Subcutaneous abdominal adipose tissue (tissue), 5 donors: ENCODE data around the gene VKORC1.

Experiments
- H3K27ac ChIP-seq: one replicate; pipeline ENCODE4 v1.7.0; 2013; ENCODE audit warnings: low read depth, mild to moderate bottlenecking, inconsistent platforms, low read length, moderate library complexity
- H3K27me3 ChIP-seq, 5 donors: one replicate each; pipeline ENCODE4 v1.7.0; 2013; ENCODE audit warnings: low read length in 5 of 5, inconsistent platforms in 1 of 5; ENCODE audit not compliant: control insufficient read depth in 5 of 5, insufficient read depth in 4 of 5
- H3K36me3 ChIP-seq, 5 donors: one replicate each; pipeline ENCODE4 v1.7.0; 2013; ENCODE audit warnings: low read length in 5 of 5; ENCODE audit not compliant: control insufficient read depth in 5 of 5, insufficient read depth in 5 of 5
- H3K4me1 ChIP-seq, 5 donors: one replicate each; pipeline ENCODE4 v1.7.0; 2013; ENCODE audit warnings: low read length in 5 of 5, mild to moderate bottlenecking in 3 of 5, moderate library complexity in 1 of 5; ENCODE audit not compliant: control insufficient read depth in 5 of 5, insufficient read depth in 5 of 5
- H3K4me3 ChIP-seq, 5 donors: one replicate each; pipeline ENCODE4 v1.7.0; 2013; ENCODE audit warnings: low read length in 5 of 5, low read depth in 1 of 5
- H3K9ac ChIP-seq, 5 donors: one replicate each; pipeline ENCODE4 v1.7.0; 2013; ENCODE audit warnings: low read length in 5 of 5, mild to moderate bottlenecking in 4 of 5, moderate library complexity in 3 of 5
- H3K9me3 ChIP-seq, 5 donors: one replicate each; pipeline ENCODE4 v1.7.0; 2013; ENCODE audit warnings: low read length in 5 of 5; ENCODE audit not compliant: control insufficient read depth in 5 of 5
- donor health status: healthy.
- donor health status: healthy.
- donor health status: healthy.
- donor health status: healthy.
- donor health status: healthy.

VKORC1 gene

DNA sequence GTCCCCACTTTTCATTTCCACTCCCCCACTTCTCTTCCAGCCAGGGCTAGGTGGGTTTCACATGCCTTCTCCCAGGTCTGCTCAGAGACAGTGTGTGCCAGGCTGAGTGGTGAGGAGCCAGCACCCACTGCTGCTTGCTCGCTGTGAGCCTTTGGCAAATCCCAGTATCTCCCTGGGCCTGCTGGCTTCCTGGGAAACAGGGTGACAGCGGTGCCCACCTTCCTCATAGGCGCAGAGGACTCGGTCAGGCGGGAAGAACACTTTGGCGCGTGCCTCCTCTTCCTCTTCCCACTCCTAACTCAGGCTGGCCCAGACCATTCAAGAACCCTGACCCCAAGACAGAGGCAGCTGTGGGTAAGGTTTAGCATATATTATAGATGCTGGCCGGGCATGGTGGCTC, 5.4 kb downstream of the VKORC1 start:
- Histone ChIP-seq H3K27me3 (no peaks in the 10 kb centered on the region), H3K9me3 (no peaks in the 10 kb centered on the region), H3K4me1 (peaks cover 0 to 11% (median 11%) of the 10 kb centered on the region in 5 donors), H3K27ac (no peak overlapping the region), H3K36me3 (peaks cover 0 to 61% (median 43%) of the 10 kb centered on the region in 5 donors), H3K9ac (no peak overlapping the region), H3K4me3 (no peak overlapping the region)

DNA sequence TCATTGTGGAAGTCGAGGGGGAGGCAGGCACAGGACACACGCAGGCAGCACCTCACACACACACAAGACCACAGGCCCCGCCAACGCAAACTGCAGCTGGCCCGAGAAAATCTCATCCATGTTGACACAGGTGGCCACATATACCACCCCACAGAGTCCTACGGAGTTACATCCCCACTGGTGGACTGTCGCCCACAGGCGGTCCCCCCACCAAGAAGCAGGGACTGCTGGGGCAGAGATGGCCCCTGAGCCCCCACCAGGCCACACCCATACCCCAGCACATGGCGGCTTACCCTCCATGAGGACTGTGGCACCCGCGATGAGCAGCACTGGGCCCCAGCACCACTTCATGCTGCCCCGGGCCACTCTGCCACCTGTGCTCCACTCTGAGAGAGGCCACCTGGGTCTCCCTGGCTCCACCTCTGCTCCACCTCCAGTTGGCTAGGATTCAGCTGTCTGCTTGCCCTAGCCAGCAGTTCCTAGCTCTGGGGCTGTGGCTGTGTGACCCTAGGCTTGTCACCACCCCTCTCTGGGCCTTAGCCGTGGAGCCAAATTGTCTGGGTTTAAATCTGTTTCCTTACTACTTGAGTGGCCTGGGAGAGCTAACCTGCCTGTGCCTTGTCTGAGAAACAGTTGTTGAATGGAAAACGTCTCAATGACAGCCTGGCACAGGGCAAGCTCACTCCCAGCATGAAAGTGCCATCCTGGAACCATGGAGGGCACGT, 6.0 kb downstream of the VKORC1 start, which contains the start of gene PRSS53:
Gene PRSS53, minus strand, starts transcription at position 485 of the 725 bp plus-strand sequence. Its CDS starts 134 bp downstream, at position 351.
- H3K27ac ChIP-seq = no peak within 1 kb of the TSS
- no peaks in the 10 kb centered on the region for H3K27me3 ChIP-seq
- H3K4me3 ChIP-seq = no peak within 1 kb of the TSS
- peaks cover 0 to 67% (median 49%) of the 10 kb centered on the region in 5 donors for H3K36me3 ChIP-seq
- H3K9ac ChIP-seq = no peak within 1 kb of the TSS
- no peaks in the 10 kb centered on the region for H3K9me3 ChIP-seq
- peaks cover 0 to 5% (median 5%) of the 10 kb centered on the region in 5 donors for H3K4me1 ChIP-seq

DNA sequence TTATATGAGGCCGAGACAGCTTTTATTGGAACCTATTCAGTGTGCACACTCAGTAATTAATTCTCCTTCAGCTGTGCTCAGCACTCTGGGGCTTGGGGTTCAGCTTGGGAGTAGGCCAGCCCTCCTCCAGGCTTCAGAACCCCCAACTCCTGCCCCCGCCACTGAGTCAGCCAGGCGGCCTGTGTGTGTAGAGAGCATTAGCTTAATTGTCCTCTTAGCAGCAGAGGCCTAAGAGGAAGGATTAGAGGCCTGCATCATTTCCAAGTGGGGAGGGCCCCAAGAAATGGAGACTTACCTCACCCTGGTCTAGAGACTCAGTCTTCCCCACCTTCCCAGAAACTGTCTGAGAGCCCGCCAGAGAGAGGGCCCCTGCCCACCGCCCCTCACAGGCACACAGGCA, 6.6 kb downstream of the VKORC1 start:
- Histone ChIP-seq H3K4me3 (no peak overlapping the region), H3K27ac (no peak overlapping the region), H3K4me1 (no peaks in the 10 kb centered on the region), H3K9me3 (no peaks in the 10 kb centered on the region), H3K36me3 (peaks cover 0 to 73% (median 53%) of the 10 kb centered on the region in 5 donors), H3K9ac (no peak overlapping the region), H3K27me3 (no peaks in the 10 kb centered on the region)

DNA sequence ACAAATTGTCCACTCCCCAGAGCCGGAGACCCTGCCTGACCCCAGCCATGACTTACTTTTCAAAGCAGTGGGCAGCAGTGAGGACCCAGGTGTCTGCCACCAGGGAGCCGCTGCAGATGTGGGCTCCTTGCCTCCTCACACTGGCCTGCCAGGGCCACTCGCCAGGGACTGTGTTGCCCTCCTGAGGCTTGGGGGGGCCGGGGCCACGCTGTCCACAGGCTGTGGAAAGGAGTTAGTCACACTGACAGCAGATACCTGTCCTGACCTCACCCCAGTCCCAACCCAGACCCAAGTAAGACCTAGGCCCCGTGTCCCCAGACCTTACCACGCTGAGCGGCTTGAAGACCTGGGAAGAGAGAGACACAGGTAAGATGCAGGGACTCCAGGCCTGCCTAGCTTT, 7.1 kb downstream of the VKORC1 start:
- Histone ChIP-seq H3K4me1 (peaks cover 0 to 3% (median 0%) of the 10 kb centered on the region in 5 donors), H3K27ac (no peak overlapping the region), H3K27me3 (no peaks in the 10 kb centered on the region), H3K36me3 (peaks cover 0 to 77% (median 56%) of the 10 kb centered on the region in 5 donors), H3K4me3 (no peak overlapping the region), H3K9me3 (no peaks in the 10 kb centered on the region), H3K9ac (no peak overlapping the region)

DNA sequence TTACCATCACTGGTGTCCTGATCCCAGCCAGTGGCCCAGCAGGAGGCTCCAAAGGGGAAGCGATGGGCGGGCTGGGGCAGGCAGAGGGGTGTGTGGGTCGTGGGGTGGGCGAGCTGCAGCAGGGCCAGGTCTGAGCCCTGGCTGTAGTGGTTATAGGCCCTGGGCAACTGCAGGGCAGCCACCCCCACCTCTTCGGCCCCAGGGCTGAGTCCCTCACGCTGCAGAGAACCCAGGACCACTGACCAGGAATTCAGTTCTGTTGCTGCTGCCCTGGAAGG, 8.0 kb downstream of the VKORC1 start:
- Histone ChIP-seq H3K9me3 (no peaks in the 10 kb centered on the region), H3K36me3 (peaks cover 0 to 80% (median 62%) of the 10 kb centered on the region in 5 donors), H3K27ac (no peak overlapping the region), H3K27me3 (no peaks in the 10 kb centered on the region), H3K4me3 (no peak overlapping the region), H3K4me1 (peaks cover 2 to 12% (median 9%) of the 10 kb centered on the region in 5 donors), H3K9ac (no peak overlapping the region)

DNA sequence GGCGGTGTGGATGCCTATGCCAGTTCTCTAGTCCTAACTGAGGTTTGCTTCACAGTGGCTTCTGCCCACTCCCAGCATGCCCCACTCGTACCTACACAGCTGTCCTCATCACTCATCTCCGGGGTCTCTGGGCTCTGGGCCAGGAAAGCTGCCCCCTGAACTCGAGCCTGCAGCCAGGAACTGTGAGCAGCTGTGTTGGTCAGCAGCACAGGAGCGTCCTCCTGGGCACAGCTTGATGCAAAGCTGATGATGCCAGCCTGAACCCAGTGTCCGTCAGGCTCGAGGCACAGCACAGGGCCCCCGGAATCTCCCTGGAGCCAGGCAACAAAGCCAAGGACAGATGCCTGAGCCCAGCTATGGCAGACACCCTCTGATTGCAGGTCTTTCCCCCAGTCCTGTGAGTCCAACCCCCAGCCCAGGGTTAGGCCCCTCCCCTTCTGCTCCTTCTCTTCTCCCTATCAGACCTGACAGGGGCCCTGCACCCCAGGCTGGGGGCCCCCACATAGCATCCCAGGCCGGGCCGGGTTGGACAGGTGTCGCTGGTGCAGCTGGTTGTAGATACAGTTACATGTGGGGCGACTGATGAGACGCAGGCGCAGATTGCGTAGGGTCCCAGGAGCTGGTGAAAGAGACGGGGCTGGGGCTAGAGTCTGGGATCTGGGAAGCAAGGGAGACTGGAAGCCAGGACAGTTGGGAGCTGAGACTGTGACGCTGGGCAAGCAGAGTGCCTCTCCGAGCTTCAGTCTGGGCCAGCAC, 8.5 kb downstream of the VKORC1 start:
- Histone ChIP-seq H3K9ac (no peak overlapping the region), H3K9me3 (no peaks in the 10 kb centered on the region), H3K27me3 (no peaks in the 10 kb centered on the region), H3K36me3 (peaks cover 0 to 80% (median 63%) of the 10 kb centered on the region in 5 donors), H3K4me1 (peaks cover 2 to 13% (median 10%) of the 10 kb centered on the region in 5 donors), H3K4me3 (no peak overlapping the region), H3K27ac (no peak overlapping the region)

DNA sequence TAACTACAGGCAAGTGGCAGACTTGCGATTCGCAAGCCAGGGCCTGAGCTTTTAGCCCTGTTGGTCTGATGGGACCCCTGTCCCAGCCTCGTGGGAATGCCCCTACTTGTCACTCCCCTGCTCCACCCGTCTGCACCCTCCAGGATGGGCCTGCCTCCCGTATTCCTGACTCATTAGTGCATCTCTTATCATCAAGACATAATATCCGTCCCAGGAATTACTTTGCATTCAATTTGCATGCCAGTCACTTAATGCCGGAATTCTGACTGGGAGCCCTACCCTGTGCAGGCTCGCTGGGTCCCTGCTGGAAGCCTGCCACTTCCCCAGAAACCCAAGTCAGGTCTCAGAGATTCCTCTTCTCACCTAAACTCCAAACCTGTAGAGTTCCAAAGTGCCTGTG, 9.2 kb downstream of the VKORC1 start:
- Histone ChIP-seq H3K9me3 (no peaks in the 10 kb centered on the region), H3K9ac (no peak overlapping the region), H3K36me3 (peaks cover 0 to 80% (median 63%) of the 10 kb centered on the region in 5 donors), H3K4me1 (peaks cover 2 to 13% (median 10%) of the 10 kb centered on the region in 5 donors), H3K27me3 (no peaks in the 10 kb centered on the region), H3K4me3 (no peak overlapping the region), H3K27ac (no peak overlapping the region)

DNA sequence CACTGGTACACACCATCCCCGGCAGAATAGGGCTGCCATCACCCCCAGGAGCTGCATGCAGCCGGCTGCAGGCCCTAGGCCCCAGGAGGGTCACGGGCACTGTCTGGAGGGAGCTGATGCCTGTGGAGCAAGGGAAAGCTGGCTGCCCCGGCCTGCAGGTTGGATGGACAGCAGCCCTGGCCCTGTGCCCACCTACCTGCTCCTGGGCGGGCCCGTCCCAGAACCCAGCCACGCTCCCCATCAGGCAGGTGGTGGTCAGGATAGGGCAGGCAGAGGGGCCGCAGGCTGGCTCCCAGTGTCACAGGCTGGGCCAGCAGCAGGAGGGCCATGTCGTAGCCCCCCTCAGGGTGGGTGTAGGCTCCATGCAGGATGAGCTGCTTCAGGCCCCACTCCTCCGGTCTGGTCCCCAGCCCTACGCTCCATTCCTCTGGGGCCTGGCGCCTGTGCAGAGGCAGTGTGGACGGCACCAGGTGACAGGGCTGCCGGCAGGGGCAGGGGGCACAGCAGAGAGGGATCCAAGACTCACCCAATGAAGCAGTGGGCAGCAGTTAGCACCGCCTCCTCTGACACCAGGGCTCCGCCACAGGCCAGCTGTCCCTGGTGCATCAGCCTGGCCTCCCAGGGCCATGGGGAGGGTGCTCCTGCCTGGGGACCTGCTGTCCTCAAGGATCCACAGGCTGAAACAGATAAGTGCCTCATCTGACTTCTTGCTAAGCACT, 9.9 kb downstream of the VKORC1 start:
- Histone ChIP-seq H3K4me1 (peaks cover 2 to 13% (median 10%) of the 10 kb centered on the region in 5 donors), H3K27ac (no peak overlapping the region), H3K4me3 (no peak overlapping the region), H3K9me3 (no peaks in the 10 kb centered on the region), H3K27me3 (no peaks in the 10 kb centered on the region), H3K9ac (no peak overlapping the region), H3K36me3 (peaks cover 0 to 84% (median 67%) of the 10 kb centered on the region in 5 donors)

DNA sequence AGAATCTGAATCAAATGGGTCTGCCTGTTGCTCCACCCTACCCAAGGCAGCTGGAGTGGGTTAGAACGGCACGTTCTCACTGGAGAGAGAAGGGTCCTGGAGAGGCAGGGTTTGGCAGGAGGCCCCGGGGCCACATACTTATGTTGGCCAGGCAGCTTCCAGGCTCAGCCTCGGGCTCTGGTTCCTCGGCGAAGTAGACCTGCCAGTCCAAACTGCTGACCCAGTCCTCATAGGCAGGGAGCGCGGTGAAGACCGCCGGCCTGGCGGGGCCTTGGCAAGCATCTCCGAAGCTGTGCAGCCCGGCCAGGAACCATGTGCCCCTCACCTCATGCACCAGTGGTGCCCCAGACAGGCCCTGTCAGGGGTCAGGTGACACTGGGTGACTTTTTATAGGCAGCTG, 10.6 kb downstream of the VKORC1 start:
- Histone ChIP-seq H3K9ac (peak overlapping the region in 1 of 5 donors; percentile 20), H3K4me1 (peaks cover 2 to 13% (median 10%) of the 10 kb centered on the region in 5 donors), H3K36me3 (peaks cover 0 to 88% (median 72%) of the 10 kb centered on the region in 5 donors), H3K27me3 (no peaks in the 10 kb centered on the region), H3K27ac (no peak overlapping the region), H3K9me3 (no peaks in the 10 kb centered on the region), H3K4me3 (no peak overlapping the region)

DNA sequence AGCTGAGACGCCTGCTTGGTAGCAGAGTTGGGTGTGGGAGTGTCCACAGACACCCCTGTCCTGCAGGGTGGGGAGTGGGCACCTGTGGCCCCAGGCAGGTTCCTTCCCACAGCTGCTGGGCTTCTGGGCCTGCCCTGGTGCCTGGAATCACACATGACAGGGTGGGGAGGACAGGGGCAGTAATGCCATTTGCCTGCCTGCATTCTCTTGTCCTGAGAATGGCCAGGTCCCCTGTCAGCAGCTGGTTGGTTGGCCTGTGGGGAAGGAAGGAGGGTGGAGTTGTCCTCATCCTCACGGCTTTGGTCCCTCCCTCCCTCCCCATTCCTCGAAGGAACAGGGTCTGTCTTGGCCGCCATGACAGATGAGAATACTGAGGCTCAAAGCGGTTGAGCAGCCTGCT, 11.0 kb downstream of the VKORC1 start:
- no peaks in the 10 kb centered on the region for H3K9me3 ChIP-seq
- peaks cover 0 to 88% (median 73%) of the 10 kb centered on the region in 5 donors for H3K36me3 ChIP-seq
- no peak overlapping the region for H3K9ac ChIP-seq
- no peak overlapping the region for H3K4me3 ChIP-seq
- no peaks in the 10 kb centered on the region for H3K27me3 ChIP-seq
- peaks cover 2 to 13% (median 10%) of the 10 kb centered on the region in 5 donors for H3K4me1 ChIP-seq
- no peak overlapping the region for H3K27ac ChIP-seq
